Measurements from ENCODE around the gene PGF. TPM values are rescaled to one million over a fixed set of nuclear protein-coding genes. Genes with fewer than 3 reads are reported as not detected.
A peak's percentile ranks its signal among the peaks of the same experiment; 100 is the strongest.

Gene PGF
- total and polyA plus RNA-seq, 2 of the 13 experiments (the other 11 are each of a cell fraction or from before 2014, with no cell fraction given) = 10.7 to 27.5 TPM

GRCh38 chr14:74954232-74954946, 1.0 kb downstream of the PGF start (continued):
- no peak for TF ChIP-seq JARID2 (CRISPR knock-in tag; IDR thresholded peaks at IDR 0.05; ENCODE audit: insufficient replicate concordance)
- no peak for TF ChIP-seq ZNF12 (CRISPR knock-in tag; IDR thresholded peaks at IDR 0.05)
- TF ChIP-seq HDAC2 (CRISPR knock-in tag; IDR thresholded peaks at IDR 0.05) = no peak; the same call in 1 of the 2 replicates
- TF ChIP-seq KAT7 (CRISPR knock-in tag; IDR thresholded peaks at IDR 0.05; ENCODE audit: borderline replicate concordance) = 0 out of 2 replicates have a peak, but pooled peaks have one; percentile 62
- TF ChIP-seq TP53 (CRISPR knock-in tag; conservative IDR thresholded peaks at IDR 0.05) = 0 out of 2 replicates have a peak, but pooled peaks have one; percentile 14
- peak; percentile 50 for TF ChIP-seq PAXIP1 (CRISPR knock-in tag; conservative IDR thresholded peaks at IDR 0.05)
- peak; percentile 60; the same call in 1 of the 2 replicates for TF ChIP-seq RBFOX2 (IDR thresholded peaks at IDR 0.05; ENCODE audit: low read depth, low read length)
- no peak for TF ChIP-seq ZNF609 (CRISPR knock-in tag; IDR thresholded peaks at IDR 0.05; ENCODE audit: borderline replicate concordance)
- 0 out of 2 replicates have a peak, but pooled peaks have one; percentile 29 for TF ChIP-seq ZNF224 (CRISPR knock-in tag; IDR thresholded peaks at IDR 0.05)
- peak; percentile 34; the same call in 1 of the 2 replicates for TF ChIP-seq GFI1 (CRISPR knock-in tag; IDR thresholded peaks at IDR 0.05; ENCODE audit: borderline replicate concordance)
- peak; percentile 48; the same call in 1 of the 2 replicates for TF ChIP-seq ZFP91 (CRISPR knock-in tag; IDR thresholded peaks at IDR 0.05; ENCODE audit: borderline replicate concordance)
- no peak for TF ChIP-seq HNRNPLL (IDR thresholded peaks at IDR 0.05; ENCODE audit: low read depth, low read length, poor library complexity, severe bottlenecking)
- 0 out of 2 replicates have a peak, but pooled peaks have one; percentile 35 for TF ChIP-seq ZNF766 (CRISPR knock-in tag; IDR thresholded peaks at IDR 0.05; ENCODE audit: borderline replicate concordance)
- TF ChIP-seq THAP8 (CRISPR knock-in tag; IDR thresholded peaks at IDR 0.05; ENCODE audit: borderline replicate concordance) = no peak
